ENCODE data around the gene AQR.
"Not testable (repeated sequence)": the region's sequence is repeated elsewhere in the genome, so short reads cannot be mapped to it uniquely, and the experiment has no call there.

Gene AQR

DNA sequence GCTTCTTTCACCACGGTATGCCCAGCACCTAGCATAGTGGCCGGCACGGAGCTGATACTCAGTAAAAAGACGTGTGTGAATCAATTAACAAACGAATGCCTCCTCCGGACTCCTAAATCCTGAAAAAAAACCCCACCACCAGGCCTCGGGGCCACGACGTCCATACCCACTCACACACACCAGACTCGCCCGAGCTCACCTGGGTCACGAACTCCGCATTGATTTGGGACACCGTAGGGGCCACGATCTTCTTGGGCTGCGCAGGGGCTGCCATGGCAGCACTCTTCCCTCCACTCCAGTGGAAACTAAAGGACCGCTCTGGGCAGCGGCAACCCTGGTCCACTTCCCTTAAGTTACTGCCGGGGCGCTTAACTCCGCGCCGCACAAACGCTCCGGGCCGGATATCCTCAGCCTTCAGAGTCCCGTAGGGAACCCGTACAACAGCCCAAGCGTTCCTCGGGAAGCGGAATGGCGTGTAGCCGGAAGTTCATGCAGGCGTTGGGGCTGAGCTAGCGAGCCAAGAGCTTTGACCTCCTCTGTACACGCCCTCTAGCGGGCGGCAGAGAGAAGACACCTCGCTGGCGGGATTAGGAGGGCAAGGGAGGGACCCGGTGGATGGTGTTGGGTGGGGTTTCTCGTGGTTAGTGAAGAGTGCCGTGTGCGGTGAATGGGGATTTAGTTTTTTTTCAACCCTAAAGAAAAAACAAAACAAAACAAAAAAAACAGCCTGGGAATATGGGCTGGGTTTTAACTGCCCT, at the start of gene AQR:
Gene AQR, minus strand, starts transcription at position 403 of the 758 bp plus-strand sequence. Its CDS starts 129 bp downstream, at position 274.
- DNase-seq: peak; percentile 85 to 86

- DNase-seq: no peak
Measured at GRCh38 chr15:35014241-35014640, 44.7 kb upstream of the AQR start.

GRCh38 chr15:35013370-35013769, 43.8 kb upstream of the AQR start:
- no peak for DNase-seq

DNA sequence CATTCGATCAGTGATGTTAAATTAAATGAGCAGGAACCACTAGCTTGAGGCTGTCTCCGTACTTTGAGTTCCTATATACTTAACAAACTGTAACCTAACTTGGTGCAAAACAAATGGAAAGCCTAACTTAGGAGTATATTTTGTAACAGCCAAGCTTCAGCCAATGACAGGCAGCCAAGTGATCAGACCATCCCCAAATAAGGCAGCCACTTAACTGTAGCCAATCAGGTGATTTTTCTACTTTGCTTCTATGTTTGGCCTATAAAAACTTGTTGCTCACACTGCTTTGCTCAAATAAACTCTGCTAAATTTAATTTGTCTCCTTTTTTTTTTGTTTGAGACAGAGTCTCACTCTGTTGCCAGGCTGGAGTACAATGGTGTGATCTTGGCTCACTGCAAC, 37.9 kb upstream of the AQR start:
- DNase-seq: no peak

GRCh38 chr15:35005933-35006332, 36.4 kb upstream of the AQR start:
- no peak for DNase-seq

DNA sequence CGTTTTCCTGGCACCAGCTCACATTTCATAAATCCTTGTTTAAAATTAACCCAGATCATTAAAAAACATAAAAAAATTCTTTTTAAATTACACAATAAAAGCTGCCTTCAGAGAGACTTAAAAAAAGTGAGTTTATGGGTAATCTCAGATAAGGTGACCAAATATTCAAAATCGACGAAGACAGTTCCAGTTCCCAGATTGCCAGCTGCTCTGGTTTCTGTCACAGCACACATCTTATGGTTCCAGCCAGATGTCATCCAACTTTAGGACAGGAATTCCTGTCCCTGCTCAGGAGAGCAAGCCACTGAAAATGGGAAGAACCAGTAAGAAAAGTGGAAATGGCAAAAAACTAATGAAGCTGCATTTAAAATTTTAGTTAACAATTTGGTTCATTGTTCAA, 34.4 kb upstream of the AQR start:
- no peak for DNase-seq

- DNase-seq: no peak
Measured at GRCh38 chr15:35000511-35000910, 31.0 kb upstream of the AQR start.

DNA sequence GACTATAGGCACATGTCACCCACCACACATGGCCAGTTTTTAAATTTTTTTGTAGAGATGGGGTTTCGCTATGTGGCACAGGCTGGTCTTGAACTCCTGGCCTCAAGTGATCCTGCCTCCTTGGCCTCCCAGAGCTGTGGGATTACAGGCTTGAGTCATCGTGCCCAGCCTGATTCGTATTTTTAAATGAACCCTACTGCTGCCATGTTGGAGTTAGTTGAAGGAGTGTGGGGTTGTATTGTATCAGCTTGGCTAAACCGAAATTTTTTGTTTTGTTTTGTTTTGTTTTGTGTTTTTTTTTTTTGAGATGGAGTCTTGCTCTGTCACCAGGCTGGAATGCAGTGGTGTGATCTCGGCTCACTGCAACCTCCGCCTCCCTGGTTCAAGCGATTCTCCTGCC, 30.4 kb upstream of the AQR start:
- no peak for DNase-seq

GRCh38 chr15:34994925-34995324, 25.4 kb upstream of the AQR start:
- DNase-seq: no peak

DNA sequence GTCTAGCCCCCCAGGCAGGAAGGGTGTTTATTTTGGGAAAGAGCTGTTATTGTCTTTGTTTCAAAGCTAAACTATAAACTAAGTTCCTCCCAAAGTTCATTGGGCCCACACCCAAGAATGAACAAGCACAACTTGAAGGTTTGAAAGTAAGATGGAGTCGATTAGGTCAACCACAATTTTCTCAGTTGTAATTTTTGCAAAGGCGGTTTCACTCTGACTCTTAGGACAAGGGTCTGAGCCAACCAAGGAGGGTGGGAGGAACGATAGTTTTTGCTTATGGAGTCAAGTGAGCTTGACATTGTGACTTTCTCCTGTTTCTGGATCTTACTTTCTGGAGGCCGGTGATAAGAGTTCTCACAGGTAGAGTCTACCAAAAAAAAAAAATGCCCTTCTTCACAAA, 24.3 kb upstream of the AQR start:
- DNase-seq: no peak

GRCh38 chr15:34993412-34993811, 23.9 kb upstream of the AQR start:
- DNase-seq: no peak

DNA sequence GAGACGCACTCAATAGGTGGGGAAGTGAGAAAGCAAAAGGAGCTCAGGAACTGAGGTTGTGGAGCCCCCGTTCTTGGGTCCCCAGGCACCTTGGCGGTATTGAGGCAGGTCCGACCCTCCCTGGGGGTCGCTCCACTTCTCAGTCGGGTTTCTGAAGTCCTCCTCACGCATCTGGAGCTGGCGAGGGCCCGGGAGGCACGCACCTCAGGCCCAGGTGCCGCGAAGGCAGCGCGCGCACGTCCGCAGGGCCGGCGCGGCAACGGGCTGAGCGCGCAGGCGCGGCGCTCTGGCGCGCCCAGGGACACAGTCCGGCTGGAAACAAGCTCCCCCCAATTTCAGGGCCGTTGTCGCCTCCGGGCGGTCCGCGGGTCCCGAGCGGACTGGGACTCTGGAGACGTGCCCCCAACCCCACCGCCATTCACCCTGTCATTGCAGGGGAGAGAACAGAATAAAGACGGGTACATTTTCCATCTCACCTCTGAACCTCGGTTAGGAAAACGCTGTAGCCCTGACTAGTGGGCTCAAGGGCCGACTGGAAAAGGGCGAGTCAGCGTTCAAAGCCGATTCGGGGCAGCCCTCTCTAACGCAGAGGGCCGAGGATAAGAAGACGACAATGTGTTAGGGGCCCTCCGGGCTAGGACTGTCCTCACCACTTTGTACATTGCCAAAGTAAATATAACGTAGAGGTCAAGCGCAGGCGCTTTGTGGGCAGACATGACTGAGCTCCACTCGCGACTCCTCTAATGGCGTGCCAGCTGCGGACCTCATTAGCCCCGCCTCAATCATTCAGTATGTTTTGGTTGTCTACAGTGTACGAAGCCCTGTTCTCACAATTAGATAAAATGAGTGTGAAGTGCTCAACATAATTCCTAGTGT, 18.7 kb upstream of the AQR start, which contains the start of gene ZNF770:
Gene ZNF770, minus strand, starts transcription at position 261 of the 876 bp plus-strand sequence. CDS start 4,853 bp downstream, outside the sequence.
- peak; percentile 70 to 72 for DNase-seq

- DNase-seq: no peak
Measured at GRCh38 chr15:34987609-34988026, 18.1 kb upstream of the AQR start.

DNA sequence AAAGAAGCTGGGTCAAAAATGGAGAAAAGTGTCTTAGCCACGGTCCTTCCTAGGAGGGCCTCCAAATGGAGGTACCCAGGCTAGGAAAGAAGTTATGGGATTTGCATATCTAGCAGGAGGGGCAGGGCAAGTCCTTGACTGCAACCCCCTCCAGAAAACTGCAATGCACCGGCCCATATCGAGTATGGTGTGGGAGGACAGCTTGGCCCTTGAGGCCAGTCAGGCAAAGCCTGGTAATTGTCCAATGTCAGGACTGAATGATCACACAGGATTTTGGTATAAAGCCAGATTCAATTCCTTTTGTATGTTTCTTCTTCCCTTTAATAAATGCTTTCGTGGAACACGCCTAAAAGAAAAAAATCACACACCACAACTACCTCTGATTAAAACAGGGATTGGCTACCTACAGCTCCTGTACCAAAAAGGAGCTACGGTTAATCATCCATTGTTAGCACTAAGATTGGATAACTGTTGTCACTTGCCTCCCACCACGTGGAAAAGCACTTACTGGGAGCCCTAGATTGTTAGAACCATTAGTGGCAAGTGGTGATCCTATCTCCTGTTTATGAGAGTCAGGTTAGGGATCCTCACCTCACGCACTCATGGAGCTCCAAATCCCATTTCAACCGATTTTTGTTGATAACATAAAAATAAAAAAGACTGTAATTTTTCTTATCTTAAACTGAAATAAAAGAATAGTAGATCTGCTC, 17.4 kb upstream of the AQR start:
- DNase-seq: no peak

GRCh38 chr15:34986326-34986725, 16.8 kb upstream of the AQR start:
- DNase-seq: no peak

DNA sequence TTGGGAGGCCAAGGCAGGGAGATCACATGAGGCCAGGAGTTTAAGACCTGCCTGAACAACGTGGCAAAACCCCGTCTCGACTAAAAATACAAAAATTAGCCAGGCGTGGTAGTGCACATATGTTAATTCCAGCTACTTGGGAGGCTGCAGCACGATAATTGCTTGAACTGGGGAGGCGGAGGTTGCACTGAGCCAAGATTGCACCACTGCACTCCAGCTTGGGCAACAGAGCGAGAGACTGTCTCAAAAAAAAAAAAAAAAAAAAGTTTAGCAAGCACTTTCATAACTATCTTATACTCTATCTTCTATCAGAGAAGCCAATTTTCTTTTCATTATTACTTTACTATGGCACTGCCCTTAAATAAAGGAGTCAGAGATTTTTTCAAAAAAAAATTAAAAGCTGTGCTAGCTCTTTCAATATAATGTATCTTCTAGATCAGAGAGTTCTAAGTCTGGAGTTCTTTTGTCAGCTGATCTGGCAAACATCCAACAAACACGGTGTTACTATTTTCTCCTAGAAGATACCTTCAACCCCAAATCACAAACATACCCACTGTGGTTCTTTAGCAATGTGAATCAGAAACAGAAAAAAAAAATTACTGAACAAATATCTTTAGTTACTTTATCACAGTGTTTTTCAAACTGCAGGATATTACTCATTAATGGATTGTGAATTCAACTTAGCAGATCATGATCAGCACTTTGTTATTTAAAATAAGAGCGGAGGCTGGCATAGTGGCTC, 15.5 kb upstream of the AQR start:
- no peak for DNase-seq

DNA sequence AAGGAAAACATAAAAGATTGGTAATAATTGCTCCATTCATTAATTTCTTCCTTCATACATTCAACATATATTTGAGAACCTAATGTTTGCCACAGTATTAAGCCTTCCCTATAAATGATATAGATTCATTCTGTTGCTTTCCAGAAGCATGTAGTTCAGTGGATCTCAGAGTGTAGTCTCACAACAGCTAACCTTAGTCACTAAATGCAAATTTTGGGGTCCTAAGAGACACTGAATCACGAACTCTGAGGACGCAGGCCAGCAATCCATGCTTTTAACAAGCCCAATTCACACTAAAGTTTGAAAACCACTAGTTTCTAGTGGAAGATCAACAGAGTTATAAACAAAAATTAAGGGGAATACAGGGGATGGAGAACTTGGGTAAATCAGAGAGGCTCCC, 7.2 kb upstream of the AQR start:
- no peak for DNase-seq

DNA sequence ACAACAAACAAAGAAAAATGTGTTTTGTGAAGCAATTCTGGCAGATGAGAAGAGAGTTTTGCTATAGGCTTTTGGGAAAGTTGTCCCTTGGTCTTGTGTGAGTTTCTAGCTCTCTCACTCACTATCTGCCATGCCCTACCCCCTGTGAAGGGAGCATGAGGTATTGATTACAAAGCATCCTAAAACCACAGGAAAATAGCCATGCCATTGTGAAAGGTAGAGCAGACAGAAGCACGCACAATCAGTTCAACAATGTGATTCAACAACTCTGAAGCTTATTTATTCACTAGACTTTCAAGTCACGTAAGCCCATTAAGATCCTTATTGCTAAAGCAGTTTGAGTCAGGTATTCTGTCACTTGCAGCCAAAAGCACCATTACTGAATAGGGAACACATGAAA, 6.5 kb upstream of the AQR start:
- no peak for DNase-seq

DNA sequence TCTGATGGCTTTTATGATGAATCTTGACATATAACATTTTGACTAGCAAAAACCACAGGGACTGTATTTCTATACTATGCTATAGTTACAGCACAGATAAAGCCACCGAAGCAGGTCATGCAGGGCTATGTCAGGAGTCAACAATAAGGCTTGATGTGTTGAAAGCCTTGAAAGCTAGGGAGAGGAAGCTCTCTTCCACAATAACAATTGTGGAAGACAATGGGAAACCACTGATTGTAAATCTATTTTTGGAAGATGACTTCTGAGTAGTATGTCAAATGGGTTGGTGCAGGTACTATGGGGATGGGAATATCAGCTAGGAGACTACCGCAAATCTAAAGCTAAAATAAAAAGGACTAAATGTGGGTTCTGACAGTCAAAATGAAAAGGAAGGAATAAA, 4.0 kb upstream of the AQR start:
- DNase-seq: no peak

DNA sequence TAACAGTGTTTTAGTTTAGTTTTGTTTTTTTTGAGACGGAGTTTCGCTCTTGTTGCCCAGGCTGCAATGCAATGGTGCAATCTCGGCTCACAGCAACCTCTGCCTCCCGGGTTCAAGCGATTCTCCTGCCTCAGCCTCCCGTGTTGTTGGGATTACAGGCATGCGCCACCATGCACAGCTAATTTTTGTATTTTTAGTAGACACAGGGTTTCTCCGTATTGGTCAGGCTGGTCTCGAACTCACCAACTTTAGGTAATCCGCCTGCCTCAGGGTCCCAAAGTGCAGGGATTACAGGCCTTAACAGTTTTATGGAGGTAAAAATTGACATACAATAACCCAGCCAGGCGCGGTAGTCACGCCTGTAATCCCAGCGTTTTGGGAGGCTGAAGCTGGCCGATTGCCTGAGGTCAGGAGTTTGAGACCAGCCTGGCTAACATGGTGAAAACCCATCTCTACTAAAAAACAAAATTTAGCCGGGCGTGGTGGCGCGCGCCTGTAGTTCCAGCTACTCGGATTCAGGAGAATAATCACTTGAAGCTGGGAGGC, 629 bp upstream of the AQR start:
- DNase-seq: not testable (repeated sequence)

GRCh38 chr15:34964277-34964676, 5.3 kb downstream of the AQR start:
- no peak for DNase-seq

DNA sequence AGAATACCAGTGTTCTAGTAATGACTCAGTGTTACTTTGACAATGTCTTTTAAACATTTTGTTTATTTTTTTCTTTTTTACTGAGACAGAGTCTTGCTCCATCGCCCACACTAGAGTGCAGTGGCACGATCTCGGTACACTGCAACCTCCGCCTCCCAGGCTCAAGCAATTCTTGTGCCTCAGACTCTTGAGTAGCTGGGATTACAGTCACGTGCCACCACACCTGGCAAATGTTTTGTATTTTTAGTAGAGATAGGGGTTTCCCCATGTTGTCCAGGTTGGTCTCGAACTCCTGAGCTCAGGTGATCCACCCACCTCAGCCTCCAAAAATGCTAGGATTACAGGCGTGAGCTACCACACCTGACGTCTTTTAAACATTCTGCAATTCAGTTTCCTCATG, 15.7 kb downstream of the AQR start:
- no peak for DNase-seq
